GM10847 (cell line): ENCODE measurements around the gene LEFTY2.

Experiments used
- POLR2A ChIP-seq: IDR thresholded peaks from 2 replicates; pipeline ENCODE4 v1.6.1; 2011; ENCODE audit not compliant: insufficient read length; ENCODE audit errors: extremely low read depth

The LEFTY2 gene

DNA sequence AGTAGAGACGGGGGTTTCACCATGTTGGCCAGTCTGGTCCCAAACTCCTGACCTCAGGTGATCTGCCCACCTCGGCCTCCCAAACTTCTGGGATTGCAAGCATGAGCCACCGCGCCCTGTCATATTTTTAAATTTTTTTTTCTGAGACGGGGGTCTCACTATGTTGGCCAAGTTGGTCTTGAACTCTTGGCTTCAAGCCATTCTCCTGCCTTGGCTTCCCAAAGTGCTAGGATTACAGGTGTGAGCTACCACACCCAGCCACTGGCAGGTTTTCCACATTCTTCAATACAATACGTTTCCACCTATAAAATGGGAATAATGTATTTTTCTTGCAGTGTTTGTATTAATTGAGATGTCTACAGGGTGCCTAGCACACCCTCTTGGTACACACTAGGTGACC lies 48.7 kb downstream of the LEFTY2 start:
- TF ChIP-seq POLR2A = no peak

DNA sequence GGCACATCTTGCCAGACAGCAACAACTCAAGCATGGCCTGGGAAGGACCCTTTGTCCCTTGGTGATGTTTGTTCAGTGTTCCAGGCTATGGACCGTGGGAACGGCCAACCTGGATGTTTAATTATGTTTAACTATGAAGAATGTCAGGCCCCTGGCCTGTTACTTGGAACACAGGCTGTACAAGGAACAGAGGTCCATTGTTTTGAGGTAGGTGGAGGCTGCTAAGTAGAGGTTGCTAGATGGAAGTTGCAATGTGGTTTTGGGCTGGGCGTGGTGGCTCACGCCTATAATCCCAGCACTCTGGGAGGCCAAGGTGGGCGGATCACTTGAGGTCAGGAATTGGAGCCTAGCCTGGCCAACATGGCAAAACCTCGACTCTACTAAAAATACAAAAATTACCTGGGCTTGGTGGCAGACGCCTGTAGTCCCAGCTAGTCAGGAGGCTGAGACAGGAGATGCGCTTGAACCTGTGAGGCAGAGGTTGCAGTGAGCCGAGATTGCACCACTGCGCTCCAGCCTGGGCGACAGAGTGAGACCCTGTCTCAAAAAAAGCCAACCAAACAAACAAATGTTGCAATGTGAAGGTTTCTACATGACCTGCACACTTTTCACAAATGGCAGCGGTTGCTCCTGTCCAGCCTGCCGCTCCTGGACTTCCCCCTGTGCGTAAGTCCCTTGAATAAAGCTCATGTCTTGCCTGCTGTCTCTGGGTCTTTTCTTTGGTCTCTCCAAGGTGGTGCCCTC lies 49.6 kb downstream of the LEFTY2 start:
- no peak for TF ChIP-seq POLR2A

DNA sequence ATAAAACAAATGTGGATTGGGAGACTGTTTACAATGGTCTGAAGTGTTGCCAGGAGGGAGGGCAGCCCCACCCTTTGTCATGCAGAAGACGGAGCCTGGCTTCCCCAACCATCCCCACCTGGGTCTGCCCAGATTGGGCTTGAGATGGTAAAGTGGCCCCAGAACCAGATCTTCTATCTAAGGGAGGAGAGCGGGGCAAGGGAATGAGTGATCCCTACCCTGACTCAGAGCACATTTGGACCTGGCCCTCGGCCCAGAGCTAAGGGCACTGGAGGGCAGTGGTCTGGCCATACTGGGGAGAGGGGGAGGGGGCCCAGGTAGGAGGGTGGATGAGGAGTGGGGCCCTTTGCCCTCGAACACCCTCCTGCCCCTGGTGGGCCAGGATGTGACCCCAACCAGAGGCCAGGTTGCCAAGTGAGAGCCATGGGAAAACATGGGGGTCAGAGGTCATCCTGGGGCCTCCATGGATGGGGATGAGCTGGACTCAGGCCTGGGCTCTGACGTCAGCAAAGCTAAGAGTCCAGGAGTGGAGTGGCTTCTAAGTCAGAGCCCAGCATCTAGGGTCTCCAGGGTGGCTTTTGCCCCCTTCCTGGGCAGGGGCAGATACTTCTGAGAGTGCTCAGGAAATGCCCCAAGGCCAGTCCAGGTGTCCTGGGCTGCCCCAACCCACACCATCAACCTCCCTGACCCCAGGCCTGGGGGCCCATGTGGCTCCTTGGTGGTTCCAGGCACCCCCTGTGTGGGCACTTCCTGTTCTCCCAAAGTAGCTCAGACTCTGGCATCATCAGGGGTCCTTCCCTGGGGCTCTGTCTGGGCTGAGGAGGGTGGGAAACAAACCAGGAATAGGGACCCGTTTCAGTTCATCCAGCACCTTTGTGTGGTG lies 50.4 kb downstream of the LEFTY2 start:
- TF ChIP-seq POLR2A = no peak

DNA sequence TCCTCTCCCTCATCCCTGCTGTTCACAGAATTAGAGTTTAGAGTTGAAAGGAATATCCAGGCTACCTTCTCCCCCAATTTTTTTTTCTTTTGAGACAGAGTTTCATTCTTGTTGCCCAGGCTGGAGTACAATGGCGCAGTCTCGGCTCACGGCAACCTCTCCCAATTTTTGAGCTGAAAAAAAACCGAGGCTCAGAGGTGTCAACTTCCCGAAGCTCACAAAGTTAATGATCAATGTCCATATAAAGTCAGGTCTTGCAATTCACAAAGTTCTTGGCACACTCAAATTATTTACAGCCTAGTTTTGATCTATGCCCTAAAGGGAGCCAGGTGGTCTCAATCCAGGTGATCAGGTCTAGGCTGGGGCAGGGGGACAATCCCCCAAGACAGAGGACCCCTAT lies 51.3 kb downstream of the LEFTY2 start:
- TF ChIP-seq POLR2A = no peak

- no peak for TF ChIP-seq POLR2A
Observed at GRCh38 chr1:225888898-225889601, 52.0 kb downstream of the LEFTY2 start, which contains the start of gene LEFTY1. Gene LEFTY1 (minus strand): TSS chr1:225889146. CDS start chr1:225889066, 80 bp downstream.

DNA sequence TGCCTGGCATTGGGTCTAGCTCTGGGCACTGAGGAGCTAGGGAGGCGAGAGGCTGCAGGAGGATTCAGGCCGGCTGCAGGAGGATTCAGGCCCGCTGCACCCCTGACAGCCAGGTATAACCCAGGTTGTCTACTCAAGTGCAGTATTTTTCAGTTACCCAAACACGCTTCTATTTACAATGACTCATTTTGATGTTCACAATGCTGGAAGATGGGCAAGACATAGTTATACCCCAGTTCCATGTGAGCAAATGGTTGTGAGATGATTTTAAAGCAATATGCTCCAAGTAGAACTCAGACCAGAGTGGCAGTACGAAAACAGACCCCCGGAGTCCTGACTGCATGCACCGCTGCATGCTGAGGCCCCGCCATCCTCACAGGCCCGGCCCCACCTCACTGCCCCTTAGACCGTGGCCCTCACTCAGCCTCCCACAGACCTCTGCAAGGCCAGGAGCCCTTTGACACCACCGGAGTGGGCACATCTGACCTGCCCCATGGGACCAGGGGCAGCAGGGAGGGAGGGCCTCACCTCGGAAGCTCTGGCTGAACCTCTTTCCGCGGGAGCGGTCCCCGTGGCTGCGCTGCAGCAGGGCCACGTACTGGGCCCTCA lies 52.6 kb downstream of the LEFTY2 start:
- no peak for TF ChIP-seq POLR2A

GRCh38 chr1:225887030-225887314 lies 54.0 kb downstream of the LEFTY2 start:
- TF ChIP-seq POLR2A = no peak
